Keratinocyte (primary cell): ENCODE data around the gene NCK2.
"Not testable (repeated sequence)": the region's sequence is repeated elsewhere in the genome, so short reads cannot be mapped to it uniquely, and the experiment has no call there.

Experiments
- EZH2 ChIP-seq: IDR thresholded peaks from one replicate; pipeline ENCODE4 v1.6.1; 2012; ENCODE audit warnings: inconsistent platforms, mild to moderate bottlenecking, low read length, moderate library complexity
- TF ChIP-seq, protein P1 (sequence below), 3 experiments: IDR thresholded peaks in 1 of 3; conservative IDR thresholded peaks in 1 of 3; optimal IDR thresholded peaks in 1 of 3; 2 replicates in 2 of 3; 3 replicates in 1 of 3; pipeline versions ENCODE3 to v1.5.1; 2011; ENCODE audit warnings: low read length in 3 of 3, mild to moderate bottlenecking in 3 of 3, moderate library complexity in 2 of 3, control low read depth in 1 of 3, inconsistent platforms in 1 of 3; ENCODE audit not compliant: insufficient read depth in 2 of 3; ENCODE audit errors: extremely low read depth in 1 of 3

DNA sequence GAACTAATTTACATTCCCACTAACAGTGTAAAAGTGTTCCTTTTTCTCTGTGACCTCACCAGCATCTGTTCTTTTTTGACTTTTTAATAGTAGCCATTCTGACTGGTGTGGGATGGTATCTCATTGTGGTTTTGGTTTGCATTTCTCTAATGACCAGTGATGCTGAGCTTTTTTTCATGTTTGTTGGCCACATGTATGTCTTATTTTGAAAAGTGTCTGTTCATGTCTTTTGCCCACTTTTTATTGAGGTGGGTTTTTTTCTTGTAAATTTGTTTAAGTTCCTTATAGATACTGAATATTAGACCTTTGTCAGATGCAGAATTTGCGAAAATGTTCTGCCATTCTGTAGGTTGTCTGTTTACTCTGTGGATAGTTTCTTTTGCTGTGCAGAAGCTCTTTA is 153.0 kb downstream of the NCK2 start:
- TF ChIP-seq EZH2, result not testable (repeated sequence)
- TF ChIP-seq, protein P1, sequence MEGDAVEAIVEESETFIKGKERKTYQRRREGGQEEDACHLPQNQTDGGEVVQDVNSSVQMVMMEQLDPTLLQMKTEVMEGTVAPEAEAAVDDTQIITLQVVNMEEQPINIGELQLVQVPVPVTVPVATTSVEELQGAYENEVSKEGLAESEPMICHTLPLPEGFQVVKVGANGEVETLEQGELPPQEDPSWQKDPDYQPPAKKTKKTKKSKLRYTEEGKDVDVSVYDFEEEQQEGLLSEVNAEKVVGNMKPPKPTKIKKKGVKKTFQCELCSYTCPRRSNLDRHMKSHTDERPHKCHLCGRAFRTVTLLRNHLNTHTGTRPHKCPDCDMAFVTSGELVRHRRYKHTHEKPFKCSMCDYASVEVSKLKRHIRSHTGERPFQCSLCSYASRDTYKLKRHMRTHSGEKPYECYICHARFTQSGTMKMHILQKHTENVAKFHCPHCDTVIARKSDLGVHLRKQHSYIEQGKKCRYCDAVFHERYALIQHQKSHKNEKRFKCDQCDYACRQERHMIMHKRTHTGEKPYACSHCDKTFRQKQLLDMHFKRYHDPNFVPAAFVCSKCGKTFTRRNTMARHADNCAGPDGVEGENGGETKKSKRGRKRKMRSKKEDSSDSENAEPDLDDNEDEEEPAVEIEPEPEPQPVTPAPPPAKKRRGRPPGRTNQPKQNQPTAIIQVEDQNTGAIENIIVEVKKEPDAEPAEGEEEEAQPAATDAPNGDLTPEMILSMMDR (optimal IDR thresholded peaks at IDR 0.05 in 1 of 3, IDR thresholded peaks at IDR 0.05 in 1 of 3, conservative IDR thresholded peaks at IDR 0.05 in 1 of 3; ENCODE audit: extremely low read depth in 1 of 3, insufficient read depth in 2 of 3, low read length in 3 of 3), result not testable (repeated sequence)
